Fibroblast of mammary gland (primary cell): ENCODE data around the gene BIRC7.

Experiments
- DNase-seq: peaks from one replicate; pipeline ENCODE4 v3.0.0-alpha.2; 2010; ENCODE audit warnings: low read depth
- H3K4me3 ChIP-seq: 2 replicates; pipeline ENCODE4 v1.5.1; 2011; ENCODE audit warnings: low read depth, mild to moderate bottlenecking, low read length, moderate library complexity; ENCODE audit not compliant: control insufficient read depth
- TF ChIP-seq, protein P1 (sequence below): conservative IDR thresholded peaks from 2 replicates; pipeline ENCODE4 v1.5.1; 2011; ENCODE audit warnings: low read depth, low read length, inconsistent platforms; ENCODE audit not compliant: control insufficient read depth, insufficient read depth

BIRC7 gene, protein sequence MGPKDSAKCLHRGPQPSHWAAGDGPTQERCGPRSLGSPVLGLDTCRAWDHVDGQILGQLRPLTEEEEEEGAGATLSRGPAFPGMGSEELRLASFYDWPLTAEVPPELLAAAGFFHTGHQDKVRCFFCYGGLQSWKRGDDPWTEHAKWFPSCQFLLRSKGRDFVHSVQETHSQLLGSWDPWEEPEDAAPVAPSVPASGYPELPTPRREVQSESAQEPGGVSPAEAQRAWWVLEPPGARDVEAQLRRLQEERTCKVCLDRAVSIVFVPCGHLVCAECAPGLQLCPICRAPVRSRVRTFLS

DNA sequence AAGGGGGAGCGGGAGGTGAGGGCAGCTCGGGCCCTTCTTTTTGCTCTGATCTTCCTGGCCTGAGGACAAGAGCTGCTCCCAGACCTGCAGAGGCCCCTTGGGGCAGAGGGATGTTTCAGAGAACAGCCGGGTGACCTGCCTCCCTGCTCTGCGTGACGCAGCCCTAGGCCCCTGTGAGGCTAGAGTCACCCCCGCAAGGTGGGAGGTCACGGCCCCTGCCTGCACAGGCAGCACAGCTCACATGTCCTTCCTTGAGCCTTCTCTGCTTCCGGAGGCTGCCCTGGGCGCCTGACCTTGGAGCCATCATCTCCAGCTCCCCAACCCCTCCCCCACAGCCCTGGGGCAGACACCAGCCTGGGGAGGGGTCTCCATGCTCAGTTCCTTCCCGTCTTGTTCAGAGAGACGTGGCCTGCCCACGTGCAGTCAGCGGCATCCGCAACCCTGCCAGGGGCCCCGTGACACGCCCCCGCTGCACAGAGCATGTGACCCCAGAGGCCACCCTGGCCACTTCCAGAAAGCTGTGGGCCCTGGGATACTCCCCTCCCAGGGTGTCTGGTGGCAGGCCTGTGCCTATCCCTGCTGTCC, at the start of gene BIRC7:
Gene BIRC7, plus strand, starts transcription at position 507 of the 585 bp plus-strand sequence. CDS start 192 bp downstream, outside the sequence.
- peak; percentile 26 for DNase-seq
- TF ChIP-seq, protein P1, sequence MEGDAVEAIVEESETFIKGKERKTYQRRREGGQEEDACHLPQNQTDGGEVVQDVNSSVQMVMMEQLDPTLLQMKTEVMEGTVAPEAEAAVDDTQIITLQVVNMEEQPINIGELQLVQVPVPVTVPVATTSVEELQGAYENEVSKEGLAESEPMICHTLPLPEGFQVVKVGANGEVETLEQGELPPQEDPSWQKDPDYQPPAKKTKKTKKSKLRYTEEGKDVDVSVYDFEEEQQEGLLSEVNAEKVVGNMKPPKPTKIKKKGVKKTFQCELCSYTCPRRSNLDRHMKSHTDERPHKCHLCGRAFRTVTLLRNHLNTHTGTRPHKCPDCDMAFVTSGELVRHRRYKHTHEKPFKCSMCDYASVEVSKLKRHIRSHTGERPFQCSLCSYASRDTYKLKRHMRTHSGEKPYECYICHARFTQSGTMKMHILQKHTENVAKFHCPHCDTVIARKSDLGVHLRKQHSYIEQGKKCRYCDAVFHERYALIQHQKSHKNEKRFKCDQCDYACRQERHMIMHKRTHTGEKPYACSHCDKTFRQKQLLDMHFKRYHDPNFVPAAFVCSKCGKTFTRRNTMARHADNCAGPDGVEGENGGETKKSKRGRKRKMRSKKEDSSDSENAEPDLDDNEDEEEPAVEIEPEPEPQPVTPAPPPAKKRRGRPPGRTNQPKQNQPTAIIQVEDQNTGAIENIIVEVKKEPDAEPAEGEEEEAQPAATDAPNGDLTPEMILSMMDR, result no peak
- no peak within 1 kb of the TSS for H3K4me3 ChIP-seq

DNA sequence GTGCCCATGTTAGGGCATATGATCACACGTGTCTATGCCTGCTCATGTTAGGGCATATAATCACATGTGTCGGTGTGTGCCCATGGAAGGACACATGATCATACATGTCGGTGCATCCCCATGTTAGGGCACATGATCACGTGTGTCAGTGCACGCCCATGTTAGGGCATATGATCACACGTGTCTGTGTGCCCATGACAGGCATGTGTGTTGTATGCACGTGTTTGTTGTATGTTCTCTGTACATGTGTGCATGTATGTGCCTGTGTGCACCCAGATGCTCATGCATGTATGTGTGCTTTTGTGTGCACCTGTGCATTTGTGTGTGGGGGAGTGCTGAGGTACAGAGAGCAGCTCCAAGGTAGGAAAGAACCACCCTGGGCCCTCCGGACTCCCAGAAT, 49.6 kb upstream of the BIRC7 start:
- TF ChIP-seq, protein P1, result no peak
- DNase-seq, result no peak
- no peak overlapping the region for H3K4me3 ChIP-seq

DNA sequence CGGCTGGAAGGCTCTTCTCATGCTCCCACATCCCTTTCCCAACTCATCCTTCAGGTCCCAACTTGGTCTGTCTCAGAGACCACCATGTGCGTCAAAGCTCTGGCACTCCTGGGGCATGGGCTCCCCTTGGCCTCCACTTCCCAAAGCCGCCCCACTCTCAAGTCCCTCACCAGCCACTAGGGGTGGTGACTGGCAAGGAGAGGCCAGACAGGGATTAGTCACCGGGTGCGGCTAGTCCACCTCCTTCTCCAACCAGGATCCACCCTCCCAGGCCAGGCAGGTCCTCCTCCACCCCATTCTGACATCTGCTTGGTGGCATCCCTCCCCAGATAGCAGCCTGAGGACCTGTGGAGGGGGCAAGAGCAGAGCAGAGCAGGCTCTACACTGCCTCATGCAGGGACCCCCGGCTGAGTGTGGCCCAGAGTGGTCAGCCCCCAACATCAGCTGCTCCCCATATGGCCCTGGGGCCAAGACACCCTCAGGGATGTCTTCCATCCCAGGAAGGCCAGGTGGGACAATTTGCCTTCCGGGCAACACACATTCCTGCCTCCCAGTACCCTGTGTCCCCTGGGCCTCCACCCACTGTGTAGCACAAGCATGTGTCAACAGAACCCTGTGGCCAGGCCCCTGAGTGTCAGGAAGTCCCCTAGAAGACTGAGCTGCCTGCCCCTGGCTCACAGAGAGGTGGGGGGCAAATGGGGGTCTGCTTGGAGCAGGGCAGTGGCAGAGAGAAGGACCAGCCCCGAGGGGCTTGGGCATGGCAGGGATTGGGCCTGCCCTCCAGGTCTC, 49.0 kb upstream of the BIRC7 start:
- TF ChIP-seq, protein P1, result no peak
- no peak overlapping the region for H3K4me3 ChIP-seq
- DNase-seq, result no peak

DNA sequence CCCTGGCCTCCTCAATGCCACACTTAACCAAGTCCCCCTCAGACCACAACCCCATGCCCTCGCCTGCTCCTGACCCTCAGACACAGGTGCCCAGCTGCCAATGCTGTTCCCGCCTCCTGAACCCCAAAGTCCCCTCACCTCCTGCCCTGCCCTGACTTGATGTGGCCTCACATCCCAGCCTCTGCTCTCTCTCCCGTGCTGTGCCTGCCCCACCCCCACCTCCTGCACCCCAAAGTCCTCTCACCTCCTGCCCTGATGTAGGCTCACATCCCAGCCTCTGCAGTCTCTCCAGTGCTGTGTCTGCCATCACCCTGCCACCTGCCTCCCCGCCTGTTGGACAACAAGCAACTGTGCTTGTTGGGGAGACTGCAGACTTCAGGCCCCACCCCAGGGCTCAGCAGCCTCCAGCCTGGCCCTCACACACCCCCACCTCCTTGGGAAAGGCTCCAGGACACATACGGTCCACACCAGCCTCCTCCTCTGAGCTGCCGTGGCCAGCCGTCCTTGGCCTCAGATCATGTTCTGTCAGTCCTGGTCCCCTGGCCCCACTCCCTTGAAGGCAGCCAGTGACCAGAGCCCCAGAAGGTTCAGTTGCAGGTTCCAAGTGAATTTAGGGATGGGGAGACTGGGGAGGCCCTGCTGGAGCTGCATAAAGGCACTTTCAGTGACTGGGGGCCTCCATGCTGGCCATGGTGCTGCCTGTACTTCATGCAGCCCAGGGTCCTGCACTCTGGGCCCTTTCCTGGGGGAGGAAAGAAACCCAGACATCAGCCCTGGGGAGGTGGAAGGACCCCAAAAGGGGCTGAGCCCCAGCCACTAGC, 48.2 kb upstream of the BIRC7 start:
- TF ChIP-seq, protein P1, result no peak

DNA sequence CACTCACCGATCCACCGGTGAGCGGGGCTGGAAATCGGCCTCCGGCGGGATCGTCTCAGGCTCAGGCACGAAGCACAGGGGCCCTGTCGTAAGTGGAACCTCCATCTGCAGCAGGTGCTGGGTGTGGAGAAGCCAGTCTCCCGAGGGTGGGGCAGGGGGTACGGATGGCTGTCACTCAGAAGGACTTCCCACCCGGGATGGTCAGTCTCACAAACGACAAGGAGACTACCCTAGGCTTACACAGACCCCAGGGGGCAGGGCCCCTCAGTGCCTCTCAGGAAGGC, 47.6 kb upstream of the BIRC7 start:
- DNase-seq, result no peak

More for the DNA sequence above, 48.2 kb upstream of the BIRC7 start:
- no peak for DNase-seq
- H3K4me3 ChIP-seq, result no peak overlapping the region

More for the DNA sequence above, 47.6 kb upstream of the BIRC7 start:
- TF ChIP-seq, protein P1, result no peak
- H3K4me3 ChIP-seq, result no peak overlapping the region
